ENCODE data around the gene KRTAP12-1. TPM values are rescaled to one million over a fixed set of nuclear protein-coding genes. Genes with fewer than 3 reads are reported as not detected.

Gene KRTAP12-1
- polyA plus RNA-seq, 4 donors = 0.09 TPM; not detected in 3

Other genes with a start within 250 kb of the KRTAP12-1 start
- gene LRRC3, start 226.7 kb downstream of the KRTAP12-1 start, polyA plus RNA-seq = 10 to 100 TPM in 1 of 4 donors, 1 to 10 TPM in 1, under 1 TPM in 2; 0.22 to 17.3 (median 1.3) TPM
- gene KRTAP10-1, start 142.0 kb downstream of the KRTAP12-1 start, polyA plus RNA-seq = not detected
- not detected for gene KRTAP10-2, start 130.7 kb downstream of the KRTAP12-1 start, polyA plus RNA-seq
- not detected for gene KRTAP10-3, start 123.4 kb downstream of the KRTAP12-1 start, polyA plus RNA-seq
- gene KRTAP10-4, start 108.4 kb downstream of the KRTAP12-1 start, polyA plus RNA-seq = not detected
- gene KRTAP10-5, start 101.6 kb downstream of the KRTAP12-1 start, polyA plus RNA-seq = not detected
- gene KRTAP10-6, start 89.7 kb downstream of the KRTAP12-1 start, polyA plus RNA-seq = not detected
- not detected for gene KRTAP10-7, start 81.6 kb downstream of the KRTAP12-1 start, polyA plus RNA-seq
- gene KRTAP10-8, start 70.1 kb downstream of the KRTAP12-1 start, polyA plus RNA-seq = not detected
- not detected for gene KRTAP10-9, start 55.1 kb downstream of the KRTAP12-1 start, polyA plus RNA-seq
- gene KRTAP10-10, start 44.8 kb downstream of the KRTAP12-1 start, polyA plus RNA-seq = not detected
- not detected for gene KRTAP10-11, start 35.7 kb downstream of the KRTAP12-1 start, polyA plus RNA-seq
- not detected for gene KRTAP12-4, start 27.5 kb downstream of the KRTAP12-1 start, polyA plus RNA-seq
- not detected for gene KRTAP12-3, start 24.2 kb downstream of the KRTAP12-1 start, polyA plus RNA-seq
- not detected for gene KRTAP12-2, start 15.2 kb downstream of the KRTAP12-1 start, polyA plus RNA-seq
- not detected for gene KRTAP10-12, start 15.0 kb upstream of the KRTAP12-1 start, polyA plus RNA-seq
- gene TSPEAR, start 29.4 kb upstream of the KRTAP12-1 start, polyA plus RNA-seq = under 1 TPM in 3 of 4 donors, not detected in 1; 0.09 to 0.53 (median 0.27) TPM
- gene UBE2G2, start 119.7 kb upstream of the KRTAP12-1 start, polyA plus RNA-seq = 10 to 100 TPM; 30.0 to 75.4 (median 38.7) TPM
- 100 to 1,000 TPM in 1 of 4 donors, 10 to 100 TPM in 3; 70.8 to 105 (median 77.3) TPM for gene SUMO3, start 135.9 kb upstream of the KRTAP12-1 start, polyA plus RNA-seq
- gene PTTG1IP, start 191.5 kb upstream of the KRTAP12-1 start, polyA plus RNA-seq = 100 to 1,000 TPM; 116 to 330 (median 128) TPM
- 10 to 100 TPM in 3 of 4 donors, 1 to 10 TPM in 1; 4.5 to 17.1 (median 15.9) TPM for gene ITGB2, start 238.7 kb upstream of the KRTAP12-1 start, polyA plus RNA-seq

Measured in small intestine (tissue), 4 donors.